Breast epithelium (tissue), 3 donors: Measurements from ENCODE around the gene PDLIM1.

ENCODE experiments used
- CTCF ChIP-seq, 3 donors: fragments of 450-650 bp; IDR thresholded peaks; one replicate each; pipeline ENCODE4 v1.5.1; 2016 to 2017; ENCODE audit warnings: antibody characterized with exemption in 3 of 3, mild to moderate bottlenecking in 3 of 3, moderate library complexity in 3 of 3
- POLR2A ChIP-seq: fragments of 450-650 bp; IDR thresholded peaks from one replicate; pipeline ENCODE4 v1.6.1; 2016; ENCODE audit warnings: antibody characterized with exemption, mild to moderate bottlenecking, moderate library complexity
- POLR2AphosphoS5 ChIP-seq, 3 donors: sonication (generic); formaldehyde crosslinking; IDR thresholded peaks; one replicate each; pipeline ENCODE4 v1.6.1; 2017; ENCODE audit warnings: antibody characterized with exemption in 3 of 3

- TF ChIP-seq CTCF (IDR thresholded peaks at IDR 0.05) (no peak), POLR2A (no peak), POLR2AphosphoS5 (IDR thresholded peaks at IDR 0.05) (no peak)
These were observed 13.7 kb upstream of the PDLIM1 start for GRCh38 chr10:95304463-95304862.
